HG02852 (cell line): Measurements from ENCODE around the gene LIX1.
"Not testable (repeated sequence)": the region's sequence is repeated elsewhere in the genome, so short reads cannot be mapped to it uniquely, and the experiment has no call there.

ENCODE experiments used
- ATAC-seq: cut with Tn5 transposase; IDR thresholded peaks from one replicate; pipeline ENCODE4 v1.9.1; 2021; ENCODE audit warnings: mild to moderate bottlenecking, moderate library complexity; ENCODE audit not compliant: unreplicated experiment

LIX1 gene

GRCh38 chr5:97143704-97144103, 1.3 kb upstream of the LIX1 start:
- no peak for ATAC-seq

DNA sequence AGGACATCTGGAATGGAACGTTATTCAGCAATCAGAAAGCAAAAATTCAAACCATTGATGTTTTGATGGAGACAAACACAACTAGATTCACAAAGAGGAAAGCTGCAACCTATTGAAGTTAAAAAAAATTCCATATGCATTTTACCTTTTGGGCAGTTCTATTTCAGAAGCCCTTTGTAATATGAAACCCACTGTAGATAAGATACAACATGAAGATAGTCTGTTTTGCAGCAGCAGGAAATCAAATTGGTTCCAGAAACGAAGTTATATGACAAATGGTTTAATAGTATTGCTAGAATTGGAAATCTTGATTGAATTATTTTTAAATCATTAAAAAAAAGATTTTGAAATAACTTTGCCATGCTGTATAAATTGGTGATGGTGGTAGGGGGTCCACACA, 872 bp downstream of the LIX1 start:
- no peak for ATAC-seq

DNA sequence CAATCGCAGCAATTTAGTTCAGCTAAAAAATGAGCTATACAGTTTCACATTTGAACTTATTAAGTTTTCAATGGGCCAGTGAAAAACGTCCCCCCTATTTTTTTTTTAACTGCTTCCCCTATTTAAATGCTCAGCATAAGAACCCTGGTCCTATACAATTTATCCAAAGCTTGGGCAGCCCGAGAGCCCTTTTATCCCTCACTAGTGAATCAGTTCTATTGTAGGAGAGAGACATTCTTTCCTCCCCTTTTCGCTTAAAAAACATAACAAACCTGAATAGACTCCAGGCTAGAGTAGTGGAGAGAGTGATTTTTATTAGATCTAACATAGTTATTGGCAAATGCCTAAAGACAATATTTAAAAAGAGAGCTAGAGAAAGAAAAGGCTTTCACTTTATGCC, 1.4 kb downstream of the LIX1 start:
- no peak for ATAC-seq

GRCh38 chr5:97140250-97140649, 2.2 kb downstream of the LIX1 start:
- not testable (repeated sequence) for ATAC-seq

DNA sequence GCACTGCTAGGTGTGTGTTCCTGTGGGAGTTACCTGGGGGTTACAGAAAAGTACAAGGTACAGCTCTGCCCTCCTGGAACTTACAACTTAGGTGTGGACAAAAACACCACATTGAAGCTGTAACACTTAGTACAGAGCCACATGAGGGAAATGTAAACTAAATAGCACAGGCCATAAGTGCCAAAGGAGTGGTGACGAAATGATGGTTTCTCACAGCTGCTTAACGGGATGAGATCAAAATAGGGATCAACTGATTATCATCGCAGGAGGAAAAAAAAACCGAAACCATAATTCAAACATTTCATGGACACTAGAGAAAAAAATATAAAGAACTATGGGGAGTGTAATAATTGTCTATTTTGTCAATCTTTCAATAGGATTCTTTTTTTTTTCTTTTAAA, 5.9 kb downstream of the LIX1 start:
- ATAC-seq: no peak

GRCh38 chr5:97135868-97136267, 6.5 kb downstream of the LIX1 start:
- ATAC-seq: no peak

GRCh38 chr5:97134634-97135033, 7.8 kb downstream of the LIX1 start:
- no peak for ATAC-seq

DNA sequence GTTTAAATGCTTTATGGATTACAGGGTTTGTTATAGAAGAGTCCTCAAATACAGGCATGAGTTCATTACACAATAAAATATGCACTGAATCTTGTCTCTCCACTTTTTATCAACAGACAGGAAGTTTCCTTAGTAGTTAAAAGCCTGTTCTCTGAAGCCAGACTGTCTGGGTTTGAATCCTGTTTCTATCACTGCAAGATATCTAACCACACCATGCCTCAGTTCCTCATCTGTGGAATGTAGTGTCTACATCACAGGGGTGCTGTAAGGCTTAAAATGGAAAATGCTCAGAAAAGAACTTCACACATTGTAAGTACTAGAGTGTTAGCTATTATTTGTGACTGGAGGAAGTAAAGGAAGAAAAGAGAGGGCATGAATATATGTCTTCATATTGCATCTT, 9.3 kb downstream of the LIX1 start:
- ATAC-seq: no peak

GRCh38 chr5:97131921-97132320, 10.5 kb downstream of the LIX1 start:
- ATAC-seq: no peak

GRCh38 chr5:97131139-97131710, 11.2 kb downstream of the LIX1 start:
- ATAC-seq: no peak

- no peak for ATAC-seq
Observed at GRCh38 chr5:97127727-97128126, 14.7 kb downstream of the LIX1 start.

- no peak for ATAC-seq
Observed at GRCh38 chr5:97125125-97125683, 17.2 kb downstream of the LIX1 start.

GRCh38 chr5:97124335-97124734, 18.1 kb downstream of the LIX1 start:
- no peak for ATAC-seq

- no peak for ATAC-seq
Observed at GRCh38 chr5:97121848-97122247, 20.6 kb downstream of the LIX1 start.

GRCh38 chr5:97120195-97120594, 22.2 kb downstream of the LIX1 start:
- ATAC-seq: no peak

DNA sequence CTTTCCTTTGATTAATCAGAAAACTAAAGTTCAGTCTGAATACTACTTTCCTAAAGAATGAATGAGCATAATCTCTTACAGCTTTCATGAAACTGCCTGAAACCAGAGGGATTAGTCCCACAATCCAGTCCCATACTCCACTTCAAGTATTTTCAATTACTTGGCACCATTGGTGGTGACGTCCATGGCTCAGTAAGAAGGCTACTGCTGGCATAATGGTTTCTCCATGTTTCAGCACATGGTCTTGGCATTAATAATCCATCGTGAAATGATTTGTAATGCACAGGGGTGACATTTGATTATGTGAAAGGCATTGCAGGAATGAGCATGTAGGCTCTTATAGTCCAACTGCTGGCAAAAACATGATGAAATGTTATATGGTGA, 23.4 kb downstream of the LIX1 start:
- no peak for ATAC-seq

- no peak for ATAC-seq
Observed at GRCh38 chr5:97118261-97119006, 24.0 kb downstream of the LIX1 start.

- no peak for ATAC-seq
Observed at GRCh38 chr5:97115932-97116331, 26.5 kb downstream of the LIX1 start.

- no peak for ATAC-seq
Observed at GRCh38 chr5:97112230-97112629, 30.2 kb downstream of the LIX1 start.

GRCh38 chr5:97111616-97112015, 30.8 kb downstream of the LIX1 start:
- ATAC-seq: no peak

DNA sequence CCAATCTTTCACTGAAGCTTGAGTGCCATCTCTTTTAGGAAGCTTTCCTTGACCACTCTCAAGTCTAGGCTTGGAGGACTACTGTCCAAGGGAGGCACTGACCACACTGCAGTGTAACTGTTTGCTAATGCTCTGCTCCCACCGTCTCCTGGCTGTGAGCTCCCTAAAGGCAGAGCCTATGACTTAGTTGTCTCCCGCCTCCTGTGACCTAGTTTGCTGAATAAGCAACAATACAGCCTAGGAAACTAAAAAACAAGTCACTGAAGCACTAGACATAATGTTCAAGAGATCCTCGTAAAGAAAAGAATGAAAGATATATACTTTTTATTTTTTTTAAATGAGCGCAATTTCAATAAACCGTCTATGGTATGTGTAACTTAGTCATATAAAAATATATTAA, 31.4 kb downstream of the LIX1 start:
- ATAC-seq: no peak

- ATAC-seq: no peak
Observed at GRCh38 chr5:97107318-97107717, 35.1 kb downstream of the LIX1 start.

GRCh38 chr5:97106216-97106581, 36.2 kb downstream of the LIX1 start:
- no peak for ATAC-seq
